Lung microvascular endothelial cell (primary cell): ENCODE results near the gene WNT10A. TPM values are rescaled to one million over a fixed set of nuclear protein-coding genes. Genes with fewer than 3 reads are reported as not detected.

ENCODE experiments used
- DNase-seq, 2 donors: peaks; one replicate each; pipeline versions ENCODE4 v3.0.0 to v3.0.0-alpha.2; 2010; ENCODE audit warnings: low read depth in 2 of 2
- total RNA-seq: library from RNA; depleted of rRNA; stranded (reverse); fragments of >200 nt; gene quantifications from 2 replicates; pipeline ENCODE4 v1.2.1, GENCODE V29; 2014

Gene WNT10A
- total RNA-seq, 1 donor from 2014 or later, result not detected

- DNase-seq, result peak; percentile 46 to 58
Measured at GRCh38 chr2:218892693-218893348, 12.2 kb downstream of the WNT10A start.

- no peak for DNase-seq
Measured at GRCh38 chr2:218893349-218894150, 12.9 kb downstream of the WNT10A start.

GRCh38 chr2:218894151-218894879 lies 13.7 kb downstream of the WNT10A start:
- no peak for DNase-seq

- no peak for DNase-seq
Measured at GRCh38 chr2:218894880-218895157, 14.2 kb downstream of the WNT10A start.

- DNase-seq, result no peak
Measured at GRCh38 chr2:218895326-218895725, 14.7 kb downstream of the WNT10A start.

GRCh38 chr2:218895759-218896500 lies 15.3 kb downstream of the WNT10A start:
- DNase-seq, result no peak

GRCh38 chr2:218896501-218897393 lies 16.1 kb downstream of the WNT10A start:
- peak; percentile 13 to 39 for DNase-seq

- no peak for DNase-seq
Measured at GRCh38 chr2:218897394-218898108, 16.9 kb downstream of the WNT10A start.

GRCh38 chr2:218898109-218898878 lies 17.6 kb downstream of the WNT10A start:
- DNase-seq, result peak; percentile 25 to 49

- DNase-seq, result no peak
Measured at GRCh38 chr2:218899147-218899546, 18.5 kb downstream of the WNT10A start.

GRCh38 chr2:218902427-218902826 lies 21.8 kb downstream of the WNT10A start:
- DNase-seq, result no peak

- peak in 1 of 2 donors; percentile 41 for DNase-seq
Measured at GRCh38 chr2:218904176-218904575, 23.5 kb downstream of the WNT10A start.

- peak; percentile 45 to 48 for DNase-seq
Measured at GRCh38 chr2:218908721-218909619, 28.3 kb downstream of the WNT10A start.

GRCh38 chr2:218910741-218911140 lies 30.1 kb downstream of the WNT10A start:
- DNase-seq, result no peak

GRCh38 chr2:218920504-218920903 lies 39.9 kb downstream of the WNT10A start:
- no peak for DNase-seq

- no peak for DNase-seq
Measured at GRCh38 chr2:218924757-218925156, 44.1 kb downstream of the WNT10A start.

- no peak for DNase-seq
Measured at GRCh38 chr2:218925434-218925833, 44.8 kb downstream of the WNT10A start.

GRCh38 chr2:218927422-218927821 lies 46.8 kb downstream of the WNT10A start:
- DNase-seq, result no peak
